ENCODE results near the gene WDR46. TPM values are rescaled to one million over a fixed set of nuclear protein-coding genes. Genes with fewer than 3 reads are reported as not detected.
A peak's percentile ranks its signal among the peaks of the same experiment; 100 is the strongest.

Gene WDR46
- total RNA-seq, 1 experiment from 2014 or later = 99.2 TPM

DNA sequence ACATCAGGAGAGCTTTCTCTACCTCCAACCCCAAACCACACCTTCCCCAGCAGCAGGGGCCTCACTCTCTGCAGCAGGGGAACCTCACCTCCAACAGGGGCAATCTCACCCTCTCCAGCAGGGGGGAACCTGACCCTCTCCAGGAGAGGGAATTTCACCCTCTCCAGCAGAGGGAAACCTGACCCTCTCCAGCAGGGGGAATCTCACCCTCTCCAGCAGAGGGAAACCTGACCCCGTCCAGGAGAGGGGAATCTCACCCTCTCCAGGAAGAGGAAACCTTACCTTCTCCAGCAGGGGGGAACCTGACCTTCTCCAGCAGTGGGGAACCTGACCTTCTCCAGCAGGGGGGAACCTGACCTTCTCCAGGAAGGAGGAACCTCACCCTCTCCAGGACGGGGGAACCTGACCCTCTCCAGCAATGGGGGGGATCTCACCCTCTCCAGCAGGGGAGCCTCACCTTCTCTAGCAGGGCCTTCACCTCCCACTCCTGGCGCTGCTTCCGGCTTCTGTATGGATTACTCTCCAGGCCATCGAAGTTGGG is 9.0 kb downstream of the WDR46 start:
- no peak overlapping the region for H3K4me2 ChIP-seq (ENCODE audit: insufficient read depth, insufficient read length, low read length)

More for the DNA sequence above, 9.0 kb downstream of the WDR46 start:
- Histone ChIP-seq H3K14ac (ENCODE audit: insufficient read depth, low read length) (no peak overlapping the region), H3K4ac (ENCODE audit: low read depth, low read length) (no peak overlapping the region), H3K18ac (ENCODE audit: insufficient read length, low read depth, low read length) (no peak overlapping the region), H2BK15ac (ENCODE audit: low read depth, low read length) (no peak overlapping the region), H4K20me1 (ENCODE audit: control insufficient read depth, insufficient read depth, insufficient read length) (no peaks in the 10 kb centered on the region), H2BK120ac (ENCODE audit: low read depth, low read length, poor library complexity, severe bottlenecking) (no peak overlapping the region), H4K8ac (replicated peaks; ENCODE audit: insufficient read length, low read depth, low read length) (no peak overlapping the region), H4K5ac (ENCODE audit: insufficient read length, low read depth, low read length) (no peak overlapping the region), H2BK20ac (ENCODE audit: low read depth, low read length, poor library complexity, severe bottlenecking) (no peak overlapping the region), H3K27me3 (ENCODE audit: insufficient read depth, low read length) (no peaks in the 10 kb centered on the region), H3K79me2 (ENCODE audit: insufficient read depth, low read length) (no peaks in the 10 kb centered on the region), H2AK5ac (ENCODE audit: insufficient read length, low read length) (no peak overlapping the region), H3K23me2 (ENCODE audit: insufficient read length, low read depth, low read length, poor library complexity, severe bottlenecking) (peaks cover 9% of the 10 kb centered on the region), H4K91ac (ENCODE audit: insufficient read length, low read depth, low read length) (no peak overlapping the region), H3K4me1 (ENCODE audit: insufficient read depth, low read length) (no peaks in the 10 kb centered on the region), H3K9ac (ENCODE audit: extremely low read depth, insufficient read length, low read length) (no peak overlapping the region), H2BK12ac (ENCODE audit: insufficient read length, low read depth, low read length) (no peak overlapping the region), H3K23ac (ENCODE audit: insufficient read length, low read depth, low read length) (no peak overlapping the region), H3K9me3 (ENCODE audit: control insufficient read depth, low read depth, low read length) (no peaks in the 10 kb centered on the region), H2AFZ (ENCODE audit: low read length) (no peak overlapping the region), H3K27ac (ENCODE audit: insufficient read length, low read depth, low read length) (no peak overlapping the region), H3K56ac (ENCODE audit: insufficient read length, low read depth, low read length) (no peak overlapping the region), H2BK5ac (ENCODE audit: insufficient read length, low read length) (no peak overlapping the region), H3K79me1 (ENCODE audit: insufficient read depth, low read depth, low read length, poor library complexity, severe bottlenecking) (no peaks in the 10 kb centered on the region), H3T11ph (ENCODE audit: low read length) (no peak overlapping the region)
- peak; percentile 89 for DNase-seq
- WGBS (ENCODE audit: extremely low coverage, insufficient read length, low lambda C conversion rate) = no CpG with 5 or more reads among the region's 5 CpGs
- TF ChIP-seq, protein P1, sequence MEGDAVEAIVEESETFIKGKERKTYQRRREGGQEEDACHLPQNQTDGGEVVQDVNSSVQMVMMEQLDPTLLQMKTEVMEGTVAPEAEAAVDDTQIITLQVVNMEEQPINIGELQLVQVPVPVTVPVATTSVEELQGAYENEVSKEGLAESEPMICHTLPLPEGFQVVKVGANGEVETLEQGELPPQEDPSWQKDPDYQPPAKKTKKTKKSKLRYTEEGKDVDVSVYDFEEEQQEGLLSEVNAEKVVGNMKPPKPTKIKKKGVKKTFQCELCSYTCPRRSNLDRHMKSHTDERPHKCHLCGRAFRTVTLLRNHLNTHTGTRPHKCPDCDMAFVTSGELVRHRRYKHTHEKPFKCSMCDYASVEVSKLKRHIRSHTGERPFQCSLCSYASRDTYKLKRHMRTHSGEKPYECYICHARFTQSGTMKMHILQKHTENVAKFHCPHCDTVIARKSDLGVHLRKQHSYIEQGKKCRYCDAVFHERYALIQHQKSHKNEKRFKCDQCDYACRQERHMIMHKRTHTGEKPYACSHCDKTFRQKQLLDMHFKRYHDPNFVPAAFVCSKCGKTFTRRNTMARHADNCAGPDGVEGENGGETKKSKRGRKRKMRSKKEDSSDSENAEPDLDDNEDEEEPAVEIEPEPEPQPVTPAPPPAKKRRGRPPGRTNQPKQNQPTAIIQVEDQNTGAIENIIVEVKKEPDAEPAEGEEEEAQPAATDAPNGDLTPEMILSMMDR (conservative IDR thresholded peaks at IDR 0.05) = peak; percentile 76
- H3K27me3 Mint-ChIP-seq (ENCODE audit: low read depth) = no peaks in the 10 kb centered on the region
- no peaks in the 10 kb centered on the region for H3K9me3 Mint-ChIP-seq
- H3K4me3 Mint-ChIP-seq = 0 out of 5 replicates have a peak overlapping the region, but pooled peaks of 1 of the 2 experiments have one; percentile 44
- H3K36me3 Mint-ChIP-seq (ENCODE audit: insufficient read depth in 1 of 3, low read depth in 3 of 3) = peaks cover 17 to 77% (median 44%) of the 10 kb centered on the region in 3 experiments; a peak in 6 of 7 replicates
- peaks cover 25 to 26% of the 10 kb centered on the region in 2 experiments for H3K4me1 Mint-ChIP-seq
- H3K27ac Mint-ChIP-seq = 0 out of 7 replicates have a peak overlapping the region, but pooled peaks of 1 of the 3 experiments have one; percentile 51

Measured in H9 (cell line).